Astrocyte of the hippocampus (primary cell): ENCODE results near the gene COL1A1.

Source experiments
- DNase-seq: peaks from one replicate; pipeline ENCODE4 v3.0.0; 2011; ENCODE audit warnings: low read depth, low spot score

Gene COL1A1

DNA sequence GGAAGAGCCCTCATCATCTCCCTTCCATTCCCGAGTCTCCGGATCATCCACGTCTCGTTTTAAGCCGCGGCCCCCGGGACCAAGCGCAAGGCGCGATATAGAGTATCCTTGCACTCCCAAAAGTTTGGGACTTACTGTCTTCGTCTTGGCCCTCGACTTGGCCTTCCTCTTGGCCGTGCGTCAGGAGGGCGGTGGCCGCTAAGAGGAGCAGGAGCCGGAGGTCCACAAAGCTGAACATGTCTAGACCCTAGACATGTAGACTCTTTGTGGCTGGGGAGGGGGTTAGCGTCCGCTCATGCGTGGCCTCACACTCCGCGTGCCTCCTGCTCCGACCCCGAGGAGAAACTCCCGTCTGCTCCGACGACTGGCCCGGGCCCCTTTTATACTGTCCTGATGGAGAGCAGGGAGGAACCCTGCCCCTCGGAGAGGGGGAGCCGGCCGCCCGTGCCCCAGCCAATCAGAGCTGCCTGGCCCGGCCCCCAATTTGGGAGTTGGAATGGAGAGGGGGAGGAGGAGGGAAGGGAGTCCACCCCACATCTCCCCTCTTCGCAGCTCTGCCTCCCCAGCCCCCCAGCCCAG is at the start of gene COL1A1:
Gene COL1A1, minus strand, starts transcription at position 356 of the 579 bp plus-strand sequence. Its CDS starts 118 bp downstream, at position 238.
- DNase-seq, result peak; percentile 96

DNA sequence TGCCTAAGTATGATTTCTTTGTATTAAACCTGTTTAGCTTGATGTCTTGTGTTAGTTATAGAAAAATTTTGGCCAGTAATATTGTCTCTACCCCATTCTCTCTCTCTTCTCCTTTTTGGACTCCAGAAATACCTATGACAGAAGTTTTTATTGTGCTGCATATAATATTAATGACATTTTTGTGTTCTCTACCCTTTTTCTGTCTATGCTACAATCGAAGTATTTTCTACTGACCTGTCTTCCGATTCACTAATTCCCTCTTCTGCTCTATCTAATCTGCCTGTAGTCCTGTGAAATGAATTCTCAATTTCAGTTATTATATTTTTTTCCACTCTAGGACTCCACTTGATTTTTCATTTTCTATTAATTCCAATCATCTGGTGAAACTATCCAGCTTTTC is 46.8 kb upstream of the COL1A1 start:
- DNase-seq, result no peak

DNA sequence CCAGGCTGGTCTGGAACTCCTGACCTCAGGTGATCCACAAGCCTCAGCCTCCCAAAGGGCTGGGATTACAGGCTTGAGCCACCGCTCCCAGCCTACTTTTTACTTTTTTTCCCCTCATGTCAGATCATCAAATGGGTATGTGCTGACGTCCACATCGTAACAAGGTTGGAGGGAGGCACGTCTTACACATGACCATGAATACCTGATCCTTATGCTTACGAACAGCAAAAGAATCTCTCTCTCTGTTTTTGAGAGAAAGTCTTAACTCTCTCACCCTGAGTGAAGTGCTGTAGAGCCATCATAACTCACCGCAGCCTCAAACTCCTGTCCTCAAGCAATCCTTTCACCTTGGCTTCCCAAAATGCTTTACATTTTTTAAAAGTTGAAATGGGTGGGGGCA is 43.3 kb upstream of the COL1A1 start:
- DNase-seq, result no peak

DNA sequence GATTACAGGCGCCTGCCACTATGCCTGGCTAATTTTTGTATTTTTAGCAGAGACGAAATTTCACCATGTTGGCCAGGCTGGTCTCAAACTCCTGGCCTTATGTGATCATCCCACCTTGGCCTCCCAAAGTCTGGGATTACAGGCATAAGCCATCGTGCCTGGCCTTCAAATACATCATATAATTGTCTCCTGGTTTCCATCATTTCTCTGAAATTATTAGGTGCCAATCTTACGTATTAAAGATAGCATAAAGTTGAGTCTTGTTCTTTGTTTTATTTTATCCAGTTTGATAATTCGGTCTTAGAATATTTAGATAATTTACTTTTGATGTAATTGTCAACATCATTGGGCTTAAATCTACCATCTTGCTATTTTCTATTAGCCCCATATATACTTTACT is 40.0 kb upstream of the COL1A1 start:
- no peak for DNase-seq

DNA sequence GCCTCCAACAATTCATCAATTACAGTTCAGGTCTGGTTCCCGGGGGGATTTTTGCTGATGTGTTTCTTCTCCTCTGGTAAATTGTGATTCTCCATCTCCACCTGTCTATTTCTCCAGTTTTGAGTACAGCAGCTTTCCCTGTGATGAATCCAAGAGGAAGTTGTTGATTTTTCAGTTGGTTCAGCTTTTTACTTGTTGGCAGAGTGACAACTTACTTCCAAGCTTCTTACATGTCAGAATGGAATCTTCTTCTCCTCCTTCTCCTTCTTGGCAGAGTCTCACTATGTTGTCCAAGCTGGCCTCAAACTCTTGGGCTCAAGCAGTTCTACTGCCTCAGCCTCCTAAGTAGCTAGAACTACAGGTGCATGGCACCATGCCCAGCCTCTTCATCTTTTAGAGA is 39.4 kb upstream of the COL1A1 start:
- DNase-seq, result peak; percentile 20

DNA sequence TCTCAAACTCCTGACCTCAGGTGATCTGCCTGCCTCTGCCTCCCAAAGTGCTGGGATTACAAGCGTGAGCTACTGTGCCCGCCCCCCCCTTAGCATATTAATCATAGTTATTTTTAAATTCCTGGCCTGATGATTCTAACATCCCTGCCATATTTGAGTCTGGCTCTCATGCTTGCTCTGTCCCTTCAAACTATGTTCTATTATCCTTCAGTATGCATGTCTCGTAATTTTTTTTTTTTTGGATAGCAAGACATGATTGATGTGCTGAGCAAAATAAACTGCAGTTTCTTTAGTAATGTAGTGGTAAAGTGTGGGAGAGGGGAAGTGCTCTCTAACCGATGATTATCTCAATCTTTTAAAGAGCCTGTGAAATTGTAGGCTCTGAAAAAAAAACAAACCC is 38.5 kb upstream of the COL1A1 start:
- no peak for DNase-seq

DNA sequence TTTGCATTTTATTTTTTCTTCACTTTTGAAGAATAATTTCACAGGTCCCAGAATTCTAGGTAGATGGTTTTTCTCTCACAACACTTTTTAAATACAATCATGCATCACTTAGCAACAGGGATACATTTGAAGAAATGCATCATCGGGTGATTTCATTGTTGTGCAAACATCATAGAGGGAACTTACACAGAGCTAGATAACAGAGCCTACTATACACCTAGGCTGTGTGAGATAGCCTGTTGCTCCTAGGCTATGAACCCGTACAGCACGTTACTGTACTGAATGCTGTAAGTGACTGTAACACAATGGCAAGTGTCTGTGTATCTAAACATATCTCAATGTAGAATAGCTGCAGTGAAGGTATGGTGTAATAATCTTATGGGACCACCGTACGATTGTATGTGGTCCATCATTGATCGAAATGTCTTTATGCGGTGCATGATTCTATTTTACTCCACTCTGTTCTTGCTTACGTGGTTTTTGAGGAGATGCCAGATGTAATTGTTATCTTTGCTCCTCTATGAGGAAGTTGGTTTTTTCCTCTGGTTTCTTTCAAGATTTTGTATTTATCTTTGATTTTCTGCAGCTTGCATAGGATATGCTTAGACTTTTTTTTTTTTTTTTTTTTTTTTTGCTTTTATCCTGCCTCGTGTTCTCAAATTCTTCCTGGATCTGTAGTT is 37.3 kb upstream of the COL1A1 start:
- no peak for DNase-seq

DNA sequence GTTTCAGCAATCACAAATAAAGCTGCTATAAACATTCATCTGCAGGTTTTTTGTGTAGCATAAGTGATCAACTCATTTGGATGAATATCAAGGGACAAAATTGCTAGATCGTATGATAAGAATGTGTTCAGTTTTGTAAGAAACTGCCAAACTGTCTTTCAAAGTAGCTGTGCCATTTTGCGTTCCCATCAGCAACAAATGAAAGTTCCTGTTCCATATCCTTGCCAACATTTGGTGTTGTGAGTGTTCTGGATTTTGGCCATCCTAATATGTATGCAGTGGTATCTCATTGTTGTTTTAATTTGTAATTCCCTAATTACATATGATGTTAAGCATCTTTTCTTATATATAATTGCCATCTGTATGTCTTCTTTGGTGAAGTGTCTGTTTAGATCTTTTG is 36.5 kb upstream of the COL1A1 start:
- DNase-seq, result no peak

DNA sequence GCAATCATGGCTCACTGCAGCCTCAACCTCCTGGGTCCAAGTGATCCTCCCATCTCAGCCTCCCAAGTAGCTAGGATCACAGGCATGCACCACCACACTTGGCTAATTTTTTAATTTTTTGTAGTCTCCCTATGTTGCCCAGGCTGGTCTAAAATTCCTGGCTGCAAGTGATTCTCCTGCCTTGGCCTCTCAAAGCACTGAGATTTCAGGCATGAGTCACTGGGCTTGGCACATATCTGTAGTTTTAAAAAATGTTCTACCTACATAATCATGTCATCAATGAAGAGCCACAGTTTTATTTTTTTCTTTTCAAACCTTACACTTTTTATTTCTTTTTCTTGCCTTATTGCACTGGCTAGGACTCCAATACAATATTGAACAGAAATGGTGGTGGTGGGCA is 33.1 kb upstream of the COL1A1 start:
- DNase-seq, result no peak

DNA sequence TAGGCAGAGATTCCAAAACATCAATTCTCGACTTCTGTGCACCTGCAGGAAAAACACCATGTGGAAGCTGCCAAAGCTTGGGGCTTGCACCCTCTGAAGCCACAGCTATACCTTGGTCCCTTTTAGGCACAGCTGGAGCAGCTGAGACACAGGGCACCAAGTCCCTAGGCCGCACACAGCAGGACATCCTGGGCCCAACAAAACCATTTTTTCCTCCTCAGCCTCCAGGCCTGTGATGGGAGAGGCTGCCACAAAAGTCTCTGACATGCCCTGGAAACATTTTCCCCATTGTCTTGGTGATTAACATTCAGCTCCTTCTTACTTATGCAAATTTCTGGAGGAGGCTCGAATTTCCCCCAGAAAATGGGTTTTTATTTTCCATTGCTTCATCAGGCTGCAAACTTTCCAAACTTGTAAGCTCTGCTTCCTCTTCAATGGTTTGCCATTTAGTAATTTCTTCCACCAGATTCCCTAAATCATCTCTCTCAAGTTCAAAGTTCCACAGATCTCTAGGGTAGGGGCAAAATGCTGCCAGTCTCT is 24.3 kb upstream of the COL1A1 start:
- no peak for DNase-seq

DNA sequence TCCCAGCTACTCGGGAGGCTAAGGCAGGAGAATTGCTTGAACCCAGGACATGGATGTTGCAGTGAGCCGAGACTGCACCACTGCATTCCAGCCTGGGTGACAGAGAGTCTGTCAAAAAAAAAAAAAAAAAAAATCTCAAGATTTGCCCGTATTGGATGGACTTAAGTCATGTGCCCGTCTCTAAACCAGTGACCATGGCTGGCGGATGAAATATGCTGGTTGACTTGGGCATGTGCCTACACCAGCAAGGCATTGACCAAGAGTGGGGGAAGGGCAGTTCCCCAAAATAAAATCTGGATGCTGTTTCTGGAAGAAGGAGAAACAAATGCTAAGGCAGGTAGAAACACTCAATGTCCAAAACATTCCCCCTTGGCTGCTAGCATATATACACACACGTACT is 21.5 kb upstream of the COL1A1 start:
- DNase-seq, result no peak

DNA sequence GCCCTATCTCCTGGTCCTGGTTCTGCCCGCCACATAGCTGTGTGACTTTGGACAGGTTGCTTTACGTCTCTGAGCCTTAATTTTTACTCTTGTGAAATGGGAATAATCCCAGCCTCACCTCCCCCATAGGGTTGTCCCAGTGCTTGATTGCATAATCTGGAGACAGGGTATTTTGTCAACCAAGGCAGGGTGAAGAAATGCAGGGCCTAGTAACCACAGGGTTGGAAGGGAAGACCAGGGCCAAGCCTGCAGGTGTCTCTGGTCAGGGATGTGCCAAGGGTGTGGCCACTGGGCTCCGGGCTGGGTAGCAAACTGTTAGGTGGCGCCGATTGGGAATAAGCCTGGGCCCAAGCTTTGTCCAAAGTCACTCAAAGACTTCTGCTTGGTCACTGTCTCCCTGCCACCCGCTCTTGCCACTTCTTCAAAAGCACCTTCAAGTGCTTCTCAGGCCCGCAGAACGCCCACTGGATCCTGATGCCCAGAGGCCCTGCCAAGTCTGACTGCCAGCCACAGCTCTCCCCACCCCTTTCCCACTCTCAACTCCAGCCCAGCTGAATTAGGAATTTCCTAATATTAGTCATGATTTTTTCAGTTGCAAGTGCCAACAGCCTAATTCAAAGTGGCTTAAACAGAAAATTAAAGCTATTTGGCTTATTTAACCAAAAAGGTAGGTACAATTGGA is 20.6 kb upstream of the COL1A1 start:
- peak; percentile 84 for DNase-seq

DNA sequence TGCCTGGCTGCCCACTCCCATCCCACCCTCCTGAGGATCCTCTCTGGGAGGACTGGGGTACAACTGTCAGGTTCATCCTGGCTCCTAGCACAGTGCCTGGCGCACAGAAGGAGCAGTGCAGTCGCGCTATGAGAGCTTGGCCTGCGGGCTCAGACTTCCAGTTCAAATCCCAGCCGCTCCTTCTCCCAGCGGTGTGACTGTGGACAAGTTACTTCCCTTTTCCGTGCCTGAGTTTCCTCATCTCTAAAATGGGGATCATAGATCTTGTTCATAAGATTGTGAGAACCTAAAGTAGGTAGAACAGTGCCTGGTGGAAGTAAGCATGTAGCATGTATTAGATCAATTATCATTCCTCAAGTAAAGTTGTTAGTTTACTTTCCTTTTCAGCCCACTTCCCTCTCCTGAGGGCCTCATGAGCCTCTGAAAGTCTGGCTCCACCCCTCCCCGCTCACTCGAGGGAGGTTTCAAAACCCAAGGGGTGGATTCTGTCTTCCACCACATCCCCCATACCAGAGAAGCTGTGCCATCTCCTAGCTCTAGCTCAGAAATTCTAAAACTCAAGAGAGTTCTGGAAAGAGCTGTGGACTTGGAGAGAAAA is 19.9 kb upstream of the COL1A1 start:
- peak; percentile 61 for DNase-seq

DNA sequence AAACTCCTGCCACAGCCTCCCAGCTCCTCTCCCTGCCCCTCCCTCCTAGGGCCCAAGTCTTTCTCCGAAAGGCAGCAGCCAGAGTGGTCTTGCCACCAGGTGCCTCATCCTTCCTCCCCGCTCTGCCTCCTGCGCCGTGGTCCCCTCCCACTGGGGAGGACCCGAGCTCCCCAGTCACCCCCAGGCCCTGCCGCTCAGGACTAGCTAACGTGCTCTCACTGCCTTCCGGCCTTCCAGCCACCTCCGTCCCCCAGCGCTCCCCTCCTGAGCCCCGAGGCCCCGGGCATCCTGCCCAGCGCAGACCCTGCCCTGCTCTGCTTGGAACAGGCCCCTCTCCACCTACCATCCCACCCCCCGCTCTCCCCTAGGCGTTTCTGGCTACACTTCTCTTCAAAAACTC is 19.4 kb upstream of the COL1A1 start:
- DNase-seq, result no peak

DNA sequence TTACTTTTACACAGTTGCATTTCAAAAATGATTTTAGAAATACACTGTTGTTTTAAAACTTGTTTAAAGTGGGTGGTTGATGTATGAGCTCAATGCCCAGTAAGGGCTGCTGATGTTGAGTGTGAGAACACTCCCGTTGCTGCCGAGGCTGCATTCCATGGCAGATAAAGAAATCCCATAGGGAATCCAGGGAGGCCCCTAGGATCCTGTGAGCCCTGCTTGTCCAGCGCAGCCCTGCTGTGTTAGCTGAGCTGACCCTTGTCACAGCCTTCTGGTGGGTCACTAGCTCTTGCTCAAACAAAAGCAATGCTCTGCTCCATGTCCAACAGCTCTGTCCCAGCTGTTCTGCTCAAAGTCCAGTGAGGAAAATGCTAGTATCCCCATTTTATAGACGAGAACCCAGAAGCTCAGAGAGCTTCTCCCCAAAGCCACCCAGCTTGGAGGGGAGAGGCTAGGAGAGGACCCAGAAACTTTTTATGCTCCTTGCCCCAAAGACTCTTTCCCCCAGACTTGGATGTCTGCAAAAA is 18.6 kb upstream of the COL1A1 start:
- DNase-seq, result peak; percentile 87

DNA sequence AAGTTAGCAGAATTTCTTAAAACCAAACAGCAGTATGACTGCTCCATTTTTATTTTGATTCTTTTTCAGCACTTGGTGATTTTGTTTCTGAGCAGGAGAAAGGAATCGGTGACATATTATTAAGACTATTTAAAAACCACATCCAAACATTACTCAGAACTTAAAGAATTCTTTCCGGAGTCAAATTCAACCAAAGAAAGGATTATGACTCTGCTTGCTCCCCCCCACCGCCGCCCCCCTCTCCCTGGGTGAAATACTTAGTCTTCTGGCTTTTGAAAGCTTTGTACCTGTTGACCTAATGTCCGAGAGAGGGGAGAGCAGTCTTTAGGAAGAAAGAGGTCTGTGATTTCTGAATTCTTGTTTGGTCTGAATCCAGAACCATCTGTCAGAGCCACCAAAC is 17.9 kb upstream of the COL1A1 start:
- DNase-seq, result peak; percentile 96

DNA sequence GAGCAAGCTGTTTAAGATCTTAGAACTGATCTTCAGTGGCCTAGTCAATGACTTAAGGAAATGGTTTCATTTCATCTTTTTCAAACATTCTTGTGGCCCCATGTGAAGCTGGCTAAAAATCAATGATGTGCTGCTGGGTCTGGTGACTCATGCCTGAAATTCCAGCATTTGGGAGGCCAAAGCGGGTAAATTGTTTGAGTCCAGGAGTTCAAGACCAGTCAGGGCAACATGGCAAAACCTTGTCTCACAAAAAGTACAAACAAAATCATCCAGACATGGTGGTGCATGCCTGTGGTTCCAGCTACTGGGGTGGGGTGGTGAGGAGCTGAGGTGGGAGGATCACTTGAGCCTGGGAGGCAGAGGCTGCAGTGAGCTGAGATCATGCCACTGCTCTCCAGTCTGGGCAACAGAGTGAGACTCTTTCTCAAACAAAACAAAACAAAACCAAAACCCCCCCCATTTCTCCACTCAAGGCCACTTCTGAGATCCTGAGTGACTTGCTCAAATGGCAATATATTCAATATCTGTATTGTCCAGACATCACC is 17.4 kb upstream of the COL1A1 start:
- DNase-seq, result peak; percentile 97

DNA sequence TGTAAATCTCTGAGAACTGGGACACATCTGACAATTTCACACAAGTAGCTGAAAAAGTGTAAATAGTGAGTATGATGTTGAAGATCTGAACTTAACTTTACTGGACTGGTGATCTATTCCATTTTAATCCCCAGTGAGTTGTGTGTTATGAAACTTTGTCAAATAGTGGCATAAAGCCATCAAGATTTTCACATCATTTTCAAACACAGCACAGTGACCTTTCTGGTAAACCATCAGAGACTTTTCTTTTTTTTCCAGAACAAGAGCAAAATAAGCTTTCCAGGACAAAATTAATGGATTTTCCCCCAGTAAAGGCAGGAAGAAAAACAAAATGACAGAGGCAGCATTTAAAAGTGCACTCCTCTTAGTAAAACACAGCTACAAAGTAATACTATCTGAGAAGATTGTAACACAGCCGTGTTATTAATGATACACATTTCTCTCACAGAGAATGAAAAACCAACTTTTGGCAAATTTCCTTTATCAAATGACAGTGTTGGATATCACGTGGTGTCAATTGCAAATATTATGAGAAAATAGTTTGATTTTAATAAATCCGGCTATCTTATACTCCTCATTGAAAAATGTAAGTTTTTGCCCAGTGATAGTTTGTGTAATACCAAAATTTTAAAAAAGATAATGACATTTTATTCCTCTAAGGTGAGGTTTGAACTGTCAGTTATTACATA is 16.8 kb upstream of the COL1A1 start:
- DNase-seq, result peak; percentile 29

DNA sequence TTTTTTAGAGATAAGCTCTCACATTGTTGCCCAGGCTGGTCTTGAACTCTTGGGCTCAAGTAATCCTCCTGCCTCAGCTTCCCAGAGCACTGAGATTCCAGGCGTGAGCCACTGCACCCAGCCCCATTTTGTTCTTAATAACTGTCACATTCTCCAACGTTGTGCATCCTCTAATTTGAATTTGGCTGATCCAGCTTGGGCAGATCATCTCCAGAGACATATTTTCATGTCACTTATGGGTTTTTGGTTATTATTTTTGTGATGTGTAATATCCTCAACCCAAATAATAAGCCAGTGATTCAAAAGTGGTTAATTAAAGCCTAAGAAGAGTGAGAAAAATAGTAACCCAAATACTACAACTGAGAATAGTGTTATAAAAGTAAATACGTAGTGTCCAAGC is 16.2 kb upstream of the COL1A1 start:
- peak; percentile 2 for DNase-seq

DNA sequence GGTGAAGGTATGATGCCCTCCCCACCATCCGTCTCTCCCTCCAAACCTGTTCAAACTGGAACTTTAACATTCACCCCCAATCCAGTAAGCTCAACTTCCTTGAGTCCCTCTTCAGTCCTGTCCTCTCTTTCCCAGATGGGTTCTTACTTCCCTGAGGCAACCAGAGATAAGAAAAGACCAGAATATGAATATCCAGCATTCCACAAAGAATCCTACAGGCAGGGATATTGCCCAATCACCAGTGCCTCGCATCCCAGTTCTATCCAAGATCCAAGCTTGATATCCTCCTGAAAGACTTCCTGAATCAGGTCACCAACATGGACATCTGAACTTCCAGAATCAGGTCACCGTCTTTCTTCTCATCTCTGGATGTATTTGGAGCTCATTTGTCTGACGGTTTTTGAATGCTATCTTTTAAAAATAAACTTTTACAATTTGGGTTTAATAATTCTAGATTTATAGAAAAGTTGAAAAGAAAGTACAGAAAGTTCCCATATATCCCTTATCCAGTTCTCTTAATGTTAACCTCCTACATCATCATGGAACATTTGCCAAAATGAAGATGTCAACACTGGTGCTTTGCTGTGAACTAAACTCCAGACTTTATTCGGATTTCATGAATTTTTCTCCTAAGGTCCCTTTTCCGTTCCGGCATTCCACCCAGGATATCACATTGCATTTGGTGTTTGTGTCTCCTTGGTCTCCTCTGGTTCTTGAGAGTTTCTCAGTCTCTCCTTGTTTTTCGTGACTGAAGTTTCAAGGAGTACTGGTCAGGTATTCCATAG is 13.7 kb upstream of the COL1A1 start:
- no peak for DNase-seq
